Measurements from ENCODE around the gene CYTH4. TPM values are rescaled to one million over a fixed set of nuclear protein-coding genes. Genes with fewer than 3 reads are reported as not detected.
"Not testable (repeated sequence)": the region's sequence is repeated elsewhere in the genome, so short reads cannot be mapped to it uniquely, and the experiment has no call there.

The CYTH4 gene
- total and polyA plus RNA-seq, 2 experiments from 2014 or later, result not detected

GRCh38 chr22:37249986-37250385, 32.3 kb upstream of the CYTH4 start (continued):
- TF ChIP-seq ZNF462 (CRISPR knock-in tag; IDR thresholded peaks at IDR 0.05), result no peak
- no peak for TF ChIP-seq ZNF114 (CRISPR knock-in tag; IDR thresholded peaks at IDR 0.05)
- TF ChIP-seq NANOG (IDR thresholded peaks at IDR 0.05; ENCODE audit: borderline replicate concordance), result no peak
- no peak for TF ChIP-seq ZNF331 (CRISPR knock-in tag; IDR thresholded peaks at IDR 0.05; ENCODE audit: low read depth)
- no peak for TF ChIP-seq POLR2AphosphoS5 (IDR thresholded peaks at IDR 0.05; ENCODE audit: low read depth)
- TF ChIP-seq, protein P1, sequence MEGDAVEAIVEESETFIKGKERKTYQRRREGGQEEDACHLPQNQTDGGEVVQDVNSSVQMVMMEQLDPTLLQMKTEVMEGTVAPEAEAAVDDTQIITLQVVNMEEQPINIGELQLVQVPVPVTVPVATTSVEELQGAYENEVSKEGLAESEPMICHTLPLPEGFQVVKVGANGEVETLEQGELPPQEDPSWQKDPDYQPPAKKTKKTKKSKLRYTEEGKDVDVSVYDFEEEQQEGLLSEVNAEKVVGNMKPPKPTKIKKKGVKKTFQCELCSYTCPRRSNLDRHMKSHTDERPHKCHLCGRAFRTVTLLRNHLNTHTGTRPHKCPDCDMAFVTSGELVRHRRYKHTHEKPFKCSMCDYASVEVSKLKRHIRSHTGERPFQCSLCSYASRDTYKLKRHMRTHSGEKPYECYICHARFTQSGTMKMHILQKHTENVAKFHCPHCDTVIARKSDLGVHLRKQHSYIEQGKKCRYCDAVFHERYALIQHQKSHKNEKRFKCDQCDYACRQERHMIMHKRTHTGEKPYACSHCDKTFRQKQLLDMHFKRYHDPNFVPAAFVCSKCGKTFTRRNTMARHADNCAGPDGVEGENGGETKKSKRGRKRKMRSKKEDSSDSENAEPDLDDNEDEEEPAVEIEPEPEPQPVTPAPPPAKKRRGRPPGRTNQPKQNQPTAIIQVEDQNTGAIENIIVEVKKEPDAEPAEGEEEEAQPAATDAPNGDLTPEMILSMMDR (conservative IDR thresholded peaks at IDR 0.05; ENCODE audit: low read depth in 2 of 2), result no peak
- TF ChIP-seq JUNB (IDR thresholded peaks at IDR 0.05; ENCODE audit: unreplicated experiment), result no peak
- TF ChIP-seq EZH2phosphoT487 (IDR thresholded peaks at IDR 0.05; ENCODE audit: unreplicated experiment), result no peak

- not testable (repeated sequence) for H3K36me3 ChIP-seq (ENCODE audit: insufficient read depth)
- H3K4me1 Mint-ChIP-seq, result peaks cover 14% of the 10 kb centered on the region
Observed at GRCh38 chr22:37251836-37252235, 30.5 kb upstream of the CYTH4 start.

More at GRCh38 chr22:37251836-37252235, 30.5 kb upstream of the CYTH4 start:
- H3K4me2 ChIP-seq; H3K27ac Mint-ChIP-seq; H3K9me3 Mint-ChIP-seq; H3K79me2 ChIP-seq (replicated peaks; ENCODE audit: insufficient read depth); H3K4me3 Mint-ChIP-seq; ATAC-seq; H3K4me3 ChIP-seq; H3F3A ChIP-seq (replicated peaks; ENCODE audit: low read depth); H3K27ac ChIP-seq (ENCODE audit: low read depth); H3K27me3 Mint-ChIP-seq (ENCODE audit: insufficient read depth, low read depth, poor library complexity); H3K4me1 ChIP-seq (ENCODE audit: insufficient read depth); H3K27me3 ChIP-seq (ENCODE audit: insufficient read depth); H4K20me1 ChIP-seq (replicated peaks; ENCODE audit: insufficient read depth); H2AFZ ChIP-seq; H3K9me2 ChIP-seq (ENCODE audit: insufficient read depth); H3K36me3 Mint-ChIP-seq (ENCODE audit: low read depth); DNase-seq (ENCODE audit: low spot score): not testable (repeated sequence)

Measured in GM23338 (cell line).